Activated CD8-positive, alpha-beta memory T cell treated with anti-CD3 and anti-CD28 coated beads, Interleukin-2, amount 50 U/mL, for 48 hours (primary cell): Measurements from ENCODE around the gene HTRA1.

Source experiments
- DNase-seq: peaks from one replicate; pipeline ENCODE4 v3.0.0-alpha.2; 2020

Gene HTRA1

GRCh38 chr10:122475100-122475499, 13.7 kb downstream of the HTRA1 start:
- no peak for DNase-seq

GRCh38 chr10:122475591-122476332, 14.4 kb downstream of the HTRA1 start:
- no peak for DNase-seq

GRCh38 chr10:122476333-122476695, 15.0 kb downstream of the HTRA1 start:
- no peak for DNase-seq

DNA sequence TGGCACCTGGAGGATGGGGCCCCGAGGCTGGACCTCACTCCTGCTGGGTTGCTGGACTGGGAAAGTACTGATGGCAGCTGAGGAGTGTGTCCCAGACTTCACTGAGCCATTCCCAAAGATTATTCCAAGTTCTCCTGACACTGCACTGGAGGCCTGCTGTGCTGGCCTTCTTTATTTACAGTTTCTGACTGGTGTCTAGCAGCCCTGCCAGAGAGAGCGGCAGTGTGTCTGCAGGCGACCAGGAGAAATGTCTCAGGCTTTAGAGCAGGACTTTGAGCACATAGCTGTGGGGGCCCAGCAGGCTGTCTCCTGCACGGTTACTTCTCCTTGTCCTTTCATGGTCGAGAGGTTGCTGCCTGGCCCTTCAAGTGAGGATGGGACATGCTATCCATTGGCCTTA, 16.1 kb downstream of the HTRA1 start:
- DNase-seq = no peak

DNA sequence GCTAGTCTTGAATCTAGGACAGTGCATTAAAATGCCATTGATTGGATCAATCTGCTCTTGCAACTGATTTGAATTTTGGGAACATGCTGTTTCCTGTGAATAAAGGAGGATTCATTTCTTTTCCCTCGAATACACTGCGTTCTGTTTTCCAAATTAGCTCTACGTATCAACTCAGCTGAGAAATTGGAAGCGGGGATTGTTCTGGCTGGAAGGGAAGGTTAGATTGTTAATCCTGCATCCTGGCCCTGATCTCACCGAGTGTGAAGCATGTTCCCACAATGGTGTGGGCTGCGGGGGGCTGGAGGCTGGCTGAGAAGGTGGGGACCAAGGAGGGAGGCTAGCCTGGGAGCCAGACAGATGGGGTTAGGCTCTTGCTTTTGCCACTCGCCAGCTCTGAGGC, 17.6 kb downstream of the HTRA1 start:
- DNase-seq = no peak

DNA sequence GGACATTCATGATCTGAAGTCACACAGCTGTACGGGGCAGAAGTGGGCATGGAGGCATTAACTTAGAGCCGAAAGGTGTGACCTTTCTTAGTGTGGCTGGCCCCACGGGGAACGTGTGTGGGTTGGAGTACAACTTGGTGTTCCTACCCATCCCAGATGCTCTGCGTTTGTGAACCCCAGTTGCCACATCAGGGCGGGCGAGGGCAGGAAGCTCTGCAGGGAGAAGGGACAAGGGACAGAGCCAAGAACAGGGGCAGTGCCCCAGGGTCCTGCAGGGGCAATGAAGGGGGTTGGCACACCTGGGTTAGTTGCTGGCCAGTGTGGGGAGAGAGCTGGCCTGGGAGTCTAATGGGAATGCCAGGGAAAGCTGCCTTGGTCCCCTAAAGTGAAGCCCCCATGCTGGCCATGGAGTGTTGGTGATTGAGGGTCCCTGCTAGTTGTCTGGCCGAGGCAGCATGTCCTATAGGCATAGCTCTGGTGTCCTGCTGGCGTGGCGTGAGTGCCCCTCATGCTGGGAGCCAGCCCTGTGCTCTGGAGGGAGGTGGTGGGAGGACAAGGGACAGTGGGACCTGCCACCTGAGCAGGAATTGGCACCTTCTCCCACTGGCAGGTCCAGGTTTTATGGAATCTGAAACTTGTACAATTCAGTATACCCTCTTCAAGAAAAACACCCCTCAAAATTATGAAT, 18.9 kb downstream of the HTRA1 start:
- DNase-seq = no peak

DNA sequence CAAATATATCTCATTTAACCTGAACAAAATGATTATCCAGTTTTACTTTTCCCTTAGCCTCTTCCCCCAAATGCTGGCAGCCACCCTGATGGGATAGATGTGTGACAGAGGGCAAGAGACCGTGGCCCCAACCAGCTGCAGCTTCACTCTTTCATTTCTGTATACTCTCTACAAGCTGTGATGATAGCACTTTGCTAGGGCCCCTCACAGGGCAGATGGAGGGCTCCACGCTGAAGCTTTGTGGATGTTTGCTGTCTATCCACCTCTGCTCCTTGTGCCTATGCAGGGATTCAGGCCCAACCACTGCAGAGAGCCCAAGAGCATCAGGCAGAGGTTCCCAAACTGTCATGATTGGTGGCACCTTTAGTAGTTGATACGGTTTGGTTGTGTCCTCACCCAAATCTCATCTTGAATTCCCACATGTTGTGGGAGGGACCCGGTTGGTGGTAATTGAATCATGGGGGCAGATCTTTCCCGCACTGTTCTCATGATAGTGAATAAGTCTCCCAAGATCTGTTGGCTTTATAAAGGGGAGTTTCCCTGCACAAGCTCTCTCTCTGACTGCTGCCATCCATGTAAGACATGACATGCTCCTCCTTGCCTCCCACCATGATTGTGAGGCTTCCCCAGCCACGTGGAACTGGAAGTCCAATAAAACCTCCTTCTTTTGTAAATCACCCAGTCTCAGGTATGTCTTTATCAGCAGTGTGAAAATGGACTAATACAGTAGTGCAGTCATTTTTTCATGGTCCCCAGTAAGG, 20.1 kb downstream of the HTRA1 start:
- DNase-seq = no peak

- no peak for DNase-seq
Observed at GRCh38 chr10:122484276-122485060, 23.1 kb downstream of the HTRA1 start.

DNA sequence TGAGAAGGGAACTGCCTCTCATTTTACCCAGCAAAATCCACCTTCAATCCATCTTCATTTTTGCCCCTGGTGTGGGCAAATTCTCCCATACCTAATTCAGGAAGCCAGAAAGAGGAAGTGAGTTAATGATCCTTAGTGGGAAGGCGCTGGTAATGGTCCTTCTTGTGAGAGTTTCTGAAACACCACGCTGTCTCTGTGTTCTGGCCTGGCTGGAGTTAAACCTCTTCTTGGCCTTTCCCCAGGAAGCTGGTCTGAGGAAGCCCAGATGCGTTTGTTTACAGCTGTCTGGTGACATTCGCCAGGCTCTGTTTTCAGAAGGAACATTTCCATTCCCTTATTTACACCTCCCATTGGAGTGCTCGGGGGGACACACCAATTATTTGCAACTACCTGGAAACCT, 24.3 kb downstream of the HTRA1 start:
- DNase-seq = no peak

GRCh38 chr10:122486406-122487080, 25.2 kb downstream of the HTRA1 start:
- no peak for DNase-seq

GRCh38 chr10:122487174-122487765, 25.9 kb downstream of the HTRA1 start:
- no peak for DNase-seq

DNA sequence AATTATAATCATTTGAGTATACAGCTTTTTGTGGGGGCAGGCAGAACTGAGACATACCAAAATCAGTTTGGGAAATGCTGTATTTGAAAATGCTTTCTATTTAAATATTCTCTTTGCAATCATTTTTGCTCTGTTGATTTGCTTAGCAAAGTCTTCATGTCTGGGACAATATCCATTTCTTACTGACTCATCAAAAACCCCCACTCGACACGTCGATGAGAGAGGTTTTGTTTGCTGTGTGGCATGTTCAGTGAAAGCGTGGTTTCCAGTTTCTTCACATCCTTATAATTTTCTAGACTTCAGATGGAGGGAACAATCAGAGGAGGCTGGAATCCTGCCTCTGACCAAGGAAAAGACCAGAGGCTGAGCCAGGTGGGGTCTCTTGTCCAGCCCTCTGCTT, 28.9 kb downstream of the HTRA1 start:
- DNase-seq = no peak

DNA sequence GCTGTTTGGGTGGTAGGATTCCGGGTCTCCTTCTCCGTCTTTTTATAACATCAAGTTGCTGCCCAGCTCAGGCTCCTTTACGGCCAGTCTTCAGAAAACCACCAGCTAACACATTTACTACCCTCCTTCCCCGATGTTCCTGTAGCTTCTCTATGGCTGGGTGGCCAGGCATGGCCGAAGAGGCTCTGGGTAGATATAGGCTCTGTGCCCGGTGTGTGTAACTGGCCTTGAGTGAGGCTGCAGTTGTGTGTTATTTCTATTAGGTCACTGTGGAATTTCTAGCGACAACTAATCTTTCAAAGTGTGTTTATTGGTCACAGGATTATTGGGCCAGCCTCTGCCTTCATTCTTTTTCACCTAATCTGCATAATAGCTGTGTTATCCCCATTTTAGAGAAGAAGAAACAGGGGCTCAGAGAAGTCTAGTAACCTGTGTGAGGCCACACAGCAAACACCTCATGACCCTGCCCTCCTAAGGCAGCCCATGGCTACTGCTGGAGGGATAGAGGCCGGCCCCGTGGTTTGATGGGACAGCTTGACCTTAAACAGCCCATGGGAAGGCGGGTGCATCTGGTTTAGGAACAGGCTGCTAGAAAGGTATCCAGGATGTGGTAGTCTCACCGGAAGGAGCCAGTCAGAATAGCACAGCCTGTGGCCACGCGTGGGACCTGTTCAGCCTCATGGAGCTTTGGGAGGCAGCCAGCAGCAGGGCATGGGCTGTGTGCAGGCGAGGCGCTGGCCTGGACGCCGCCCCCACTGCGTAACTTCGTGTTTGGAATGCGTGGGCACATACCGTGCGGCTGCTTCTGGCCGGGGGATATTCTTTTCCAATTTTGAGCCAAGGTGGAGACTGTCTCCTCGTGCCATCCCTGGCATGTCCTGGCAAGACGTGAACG, 29.7 kb downstream of the HTRA1 start:
- peak; percentile 59 for DNase-seq

DNA sequence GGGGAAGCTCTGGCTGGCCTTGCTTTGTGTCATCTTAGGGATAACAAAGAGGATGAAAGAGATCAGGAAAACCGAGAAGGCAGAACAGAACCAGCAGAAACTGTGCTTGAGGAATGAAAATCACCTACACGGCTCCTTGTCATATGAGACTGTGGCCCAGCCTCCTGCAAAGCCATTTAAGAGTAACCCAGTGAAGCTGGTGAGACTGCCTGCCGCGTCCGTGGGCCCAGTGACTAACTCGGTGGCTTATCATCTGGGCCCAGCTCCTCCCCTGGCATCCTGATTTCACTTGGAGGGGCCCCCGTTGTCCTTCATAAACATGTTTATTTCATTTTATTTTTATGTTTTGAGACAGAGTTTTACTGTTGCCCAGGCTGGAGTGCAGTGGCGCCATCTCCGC, 30.7 kb downstream of the HTRA1 start:
- DNase-seq = no peak

DNA sequence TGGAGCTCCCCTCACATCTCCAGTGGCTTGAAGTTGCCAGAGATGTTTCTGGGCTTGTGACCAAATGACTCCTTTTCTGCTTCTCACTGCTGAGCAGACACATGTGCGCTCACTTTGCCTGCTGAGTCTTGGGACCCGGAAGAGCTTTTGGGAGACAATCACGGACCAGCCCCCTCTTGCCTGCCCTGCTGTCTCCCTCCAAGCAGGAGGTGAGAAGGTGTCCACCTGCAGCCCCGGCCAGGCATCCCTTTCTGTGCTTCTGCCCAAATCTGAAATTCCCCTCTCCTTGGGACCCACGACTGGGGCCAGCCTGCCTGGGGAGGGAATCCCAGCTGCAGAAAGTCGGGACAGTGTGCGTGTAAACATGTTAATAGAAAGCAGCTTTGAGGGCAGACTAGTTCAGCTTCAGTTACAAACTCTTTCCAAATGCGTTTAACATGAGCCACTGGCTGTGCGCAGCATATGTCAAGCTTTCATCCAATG, 31.7 kb downstream of the HTRA1 start:
- no peak for DNase-seq

DNA sequence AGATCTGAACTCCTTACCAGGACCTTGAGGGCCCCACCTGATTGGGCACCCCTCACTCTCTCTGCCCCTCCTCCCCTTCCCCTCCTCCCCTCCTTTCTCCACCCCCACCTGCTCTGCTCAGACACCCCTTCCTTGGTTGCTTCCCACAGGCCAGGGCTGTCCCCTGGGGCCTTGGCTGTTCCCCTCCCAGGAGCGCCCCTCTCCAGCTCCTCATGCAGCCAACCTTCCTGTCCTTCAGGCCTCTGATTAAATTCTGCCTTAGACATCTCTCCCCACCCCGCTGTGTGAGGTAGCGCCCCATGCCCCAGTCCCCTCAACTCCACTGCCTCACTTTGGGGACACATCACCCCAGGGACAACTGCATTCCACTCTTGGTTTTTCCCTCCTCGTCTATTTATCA, 32.4 kb downstream of the HTRA1 start:
- DNase-seq = no peak

- no peak for DNase-seq
Observed at GRCh38 chr10:122494173-122494820, 32.9 kb downstream of the HTRA1 start.

DNA sequence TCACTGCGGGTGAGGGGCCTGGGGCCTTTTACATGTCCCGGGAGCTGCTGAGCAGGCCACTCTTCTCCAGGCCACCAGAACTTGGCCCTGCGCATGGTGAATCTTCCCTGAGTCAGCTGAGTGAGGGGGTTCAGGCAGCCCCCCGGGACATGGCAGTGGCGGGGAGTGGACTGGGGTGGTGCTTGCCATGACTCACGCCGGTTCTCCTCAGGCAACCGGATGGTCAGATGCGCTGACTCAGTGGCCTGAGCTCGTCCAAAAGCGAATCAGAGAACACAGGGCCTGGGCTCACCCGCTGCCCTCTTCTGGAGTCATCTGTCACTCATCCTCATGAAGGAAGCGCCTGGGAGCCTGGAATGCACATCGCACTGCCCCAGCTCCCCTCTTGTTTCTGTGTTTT, 33.5 kb downstream of the HTRA1 start:
- DNase-seq = no peak

DNA sequence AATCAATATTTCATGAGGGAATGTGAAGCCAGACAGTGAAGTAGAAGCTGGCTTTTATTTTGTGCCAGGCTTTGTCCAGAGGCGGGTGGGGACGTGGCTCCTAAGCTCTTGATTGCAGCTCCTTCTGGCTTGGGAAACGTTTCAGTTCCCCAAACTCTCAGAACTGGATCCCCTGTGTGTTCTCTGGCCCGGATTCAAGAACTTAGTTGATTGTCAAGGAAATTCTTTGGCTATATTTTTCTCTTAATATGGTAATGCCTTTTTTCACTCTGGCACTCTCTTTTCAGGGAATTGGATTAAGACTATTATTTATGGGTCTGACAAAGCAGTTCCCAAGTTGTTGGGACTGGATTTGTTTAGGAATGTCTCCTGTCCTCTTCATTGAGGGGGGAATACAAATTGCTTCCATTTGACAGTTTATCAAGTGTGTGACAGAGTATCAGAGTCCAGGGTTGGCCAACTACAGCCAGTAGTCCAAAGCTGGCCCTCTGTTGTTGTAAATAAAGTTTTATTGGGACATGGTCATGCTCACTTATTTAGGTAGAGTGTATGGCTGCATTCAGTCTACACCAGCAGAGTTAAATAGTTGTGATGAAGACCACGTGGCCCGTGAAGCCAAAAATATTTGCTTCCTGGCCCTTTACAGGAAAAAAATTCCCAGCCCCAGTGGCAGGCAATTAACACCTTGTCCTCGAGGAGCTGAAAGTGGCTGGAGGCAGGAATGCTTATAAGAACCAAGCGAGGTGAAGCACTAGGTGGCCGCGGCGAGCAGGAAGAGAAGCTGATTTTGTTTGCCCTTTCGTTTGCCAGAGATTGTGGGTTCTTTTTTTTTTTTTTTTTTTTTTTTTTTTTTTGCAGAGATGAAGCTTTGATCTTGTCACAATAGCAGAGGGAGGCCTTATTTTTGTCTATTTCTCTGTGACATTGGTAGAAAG, 34.3 kb downstream of the HTRA1 start:
- no peak for DNase-seq
